C1 segment of cervical spinal cord (tissue), 14 donors: ENCODE data around the gene BFSP1.

Source experiments
- DNase-seq, 14 donors: peaks; one replicate each; lab custom pipeline; 2025; lab: John Stamatoyannopoulos, UW

BFSP1 gene

GRCh38 chr20:17499041-17499440, 32.1 kb downstream of the BFSP1 start:
- DNase-seq, result no peak

DNA sequence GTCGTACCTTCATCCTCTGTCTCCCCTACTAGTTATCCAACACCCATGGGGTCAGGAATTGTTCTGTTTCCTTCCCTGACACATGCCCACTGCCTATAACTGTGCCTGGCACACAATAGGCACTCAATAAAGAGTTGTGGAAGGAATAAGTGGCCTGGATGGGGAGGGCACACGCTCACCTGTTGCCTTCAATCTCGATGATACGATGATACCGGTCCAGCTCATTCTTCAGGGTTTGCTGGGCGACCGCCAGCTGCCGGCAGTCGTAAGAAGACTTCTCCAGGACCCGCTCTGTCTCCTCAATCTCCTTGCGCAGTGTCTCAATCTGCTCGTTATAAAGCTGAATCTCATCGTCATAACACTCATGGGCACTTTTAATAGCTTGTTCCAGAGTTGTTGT, 32.5 kb downstream of the BFSP1 start:
- DNase-seq, result no peak

- DNase-seq, result no peak
Observed at GRCh38 chr20:17497821-17498580, 33.2 kb downstream of the BFSP1 start.

DNA sequence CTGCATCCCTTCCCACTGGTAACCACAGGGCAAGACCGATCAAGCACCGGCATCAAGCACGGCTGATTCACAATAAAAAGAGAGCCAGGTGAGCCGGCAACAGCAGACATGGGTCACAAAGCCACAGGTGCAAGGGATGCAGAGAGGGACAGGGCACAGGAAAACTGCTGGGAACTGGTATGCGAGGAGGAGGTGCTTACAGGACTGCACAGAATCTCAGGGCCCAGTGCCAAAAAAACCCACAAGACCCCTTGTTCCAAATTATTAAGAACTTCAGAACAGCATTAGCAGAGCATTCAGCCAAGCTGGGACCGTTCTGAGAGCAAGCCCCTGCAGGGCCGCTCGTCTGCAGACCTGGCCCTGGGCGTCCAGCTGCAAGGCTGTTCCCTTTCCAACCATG, 35.4 kb downstream of the BFSP1 start:
- no peak for DNase-seq

GRCh38 chr20:17494201-17494600, 37.0 kb downstream of the BFSP1 start:
- no peak for DNase-seq

DNA sequence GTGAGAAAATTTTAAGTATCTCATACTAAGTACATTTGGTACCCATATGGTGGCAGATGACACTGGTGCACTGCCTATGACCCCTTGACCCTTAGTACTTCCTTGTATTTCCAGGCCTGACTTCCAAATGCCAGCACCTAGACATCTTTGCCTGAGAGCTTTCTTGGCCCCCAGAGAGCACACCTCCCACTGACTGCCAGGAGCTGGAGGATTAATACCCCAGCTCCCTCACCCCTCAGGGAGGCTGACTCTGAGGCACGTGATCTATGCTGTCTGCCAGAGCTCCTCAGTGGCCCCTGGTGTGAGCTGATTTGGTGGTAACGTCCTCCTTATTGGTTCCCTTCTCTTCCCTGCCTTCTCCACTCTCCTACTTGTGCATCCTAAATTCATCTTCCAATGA, 38.0 kb downstream of the BFSP1 start:
- no peak for DNase-seq

DNA sequence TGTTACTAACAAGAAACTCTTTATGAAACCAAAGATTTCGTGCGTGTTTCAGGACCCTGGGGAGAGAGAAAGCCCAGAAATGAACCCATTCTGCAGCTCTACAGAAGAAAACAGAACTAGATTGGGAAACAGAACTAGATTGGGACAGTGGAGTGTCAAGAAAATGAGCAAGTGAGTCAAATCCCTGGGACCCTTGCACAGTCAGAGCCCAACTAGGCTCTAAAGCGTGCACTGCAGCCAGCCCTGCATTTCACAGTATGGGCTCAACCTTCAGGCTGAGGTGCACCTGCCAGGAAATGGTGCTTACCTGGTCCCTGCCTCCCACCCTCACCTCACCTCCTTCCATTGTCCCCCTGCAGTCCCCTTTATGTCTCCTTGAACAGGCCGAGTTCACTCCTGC, 39.7 kb downstream of the BFSP1 start:
- DNase-seq, result no peak

GRCh38 chr20:17491041-17491440, 40.1 kb downstream of the BFSP1 start:
- DNase-seq, result no peak

- no peak for DNase-seq
Observed at GRCh38 chr20:17490501-17490900, 40.7 kb downstream of the BFSP1 start.

DNA sequence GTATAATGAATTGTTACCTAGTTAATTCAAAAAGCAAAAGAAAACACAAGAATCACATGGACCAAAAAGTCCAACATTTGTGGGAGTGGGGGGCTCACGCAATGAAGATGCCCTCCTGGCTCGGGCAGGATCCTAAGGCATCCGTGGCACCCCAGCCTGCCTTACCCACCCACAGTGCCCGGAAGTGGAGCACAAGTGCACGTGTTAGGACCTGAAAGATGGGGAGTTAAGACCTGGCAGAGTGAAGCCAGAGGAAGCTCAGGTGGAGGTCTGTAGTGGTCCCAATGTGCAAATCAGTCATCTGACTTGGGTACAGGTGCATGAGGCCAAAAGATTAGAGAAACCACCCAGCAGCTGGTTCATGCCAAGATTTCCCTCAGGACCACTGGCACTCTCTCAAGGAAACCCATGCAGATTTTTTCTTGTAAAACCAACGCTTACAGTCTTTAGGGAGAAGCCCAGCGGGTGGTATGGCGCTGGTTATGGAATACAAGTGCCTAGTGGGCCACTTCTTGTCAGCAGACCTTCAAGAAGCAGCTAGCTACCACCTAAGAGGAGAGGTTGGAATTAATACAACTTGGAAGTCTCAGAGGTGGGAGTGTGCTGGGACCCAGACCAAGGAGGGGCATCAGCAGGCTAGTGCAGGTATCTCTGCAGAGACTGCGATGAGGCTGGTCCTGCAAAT, 42.1 kb downstream of the BFSP1 start:
- no peak for DNase-seq

GRCh38 chr20:17485017-17485416, 46.2 kb downstream of the BFSP1 start:
- no peak for DNase-seq

GRCh38 chr20:17482536-17482935, 48.6 kb downstream of the BFSP1 start:
- DNase-seq, result no peak

DNA sequence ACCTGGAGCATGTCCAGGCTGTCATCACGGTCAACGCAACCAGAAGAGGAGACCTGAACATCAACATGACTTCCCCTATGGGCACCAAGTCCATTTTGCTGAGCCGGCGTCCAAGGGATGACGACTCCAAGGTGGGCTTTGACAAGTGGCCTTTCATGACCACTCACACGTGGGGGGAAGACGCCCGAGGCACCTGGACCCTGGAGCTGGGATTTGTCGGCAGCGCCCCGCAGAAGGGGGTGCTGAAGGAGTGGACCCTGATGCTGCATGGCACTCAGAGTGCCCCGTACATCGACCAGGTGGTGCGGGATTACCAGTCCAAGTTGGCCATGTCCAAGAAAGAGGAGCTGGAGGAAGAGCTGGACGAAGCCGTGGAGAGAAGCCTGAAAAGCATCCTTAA, 49.5 kb downstream of the BFSP1 start:
- DNase-seq, result no peak

DNA sequence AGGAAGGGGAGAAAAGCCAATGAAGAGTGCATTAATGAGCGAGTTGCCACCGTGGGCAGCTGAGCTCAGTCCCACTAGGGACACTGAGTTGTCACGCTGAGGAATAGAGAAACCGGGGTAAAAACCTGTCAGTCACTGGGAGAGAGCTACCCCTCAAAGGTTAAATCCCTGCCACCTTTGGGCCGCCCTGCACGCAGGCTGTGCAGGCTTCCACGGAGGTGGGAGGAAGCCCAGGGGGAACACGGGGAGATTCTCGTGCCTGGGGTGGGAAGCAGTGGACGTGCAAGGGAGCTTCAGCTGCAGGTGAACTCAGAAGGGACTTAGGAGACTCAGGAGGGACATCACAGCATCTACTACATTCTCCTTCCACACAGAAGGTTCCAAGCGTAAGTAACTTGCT, 50.5 kb downstream of the BFSP1 start:
- DNase-seq, result no peak

DNA sequence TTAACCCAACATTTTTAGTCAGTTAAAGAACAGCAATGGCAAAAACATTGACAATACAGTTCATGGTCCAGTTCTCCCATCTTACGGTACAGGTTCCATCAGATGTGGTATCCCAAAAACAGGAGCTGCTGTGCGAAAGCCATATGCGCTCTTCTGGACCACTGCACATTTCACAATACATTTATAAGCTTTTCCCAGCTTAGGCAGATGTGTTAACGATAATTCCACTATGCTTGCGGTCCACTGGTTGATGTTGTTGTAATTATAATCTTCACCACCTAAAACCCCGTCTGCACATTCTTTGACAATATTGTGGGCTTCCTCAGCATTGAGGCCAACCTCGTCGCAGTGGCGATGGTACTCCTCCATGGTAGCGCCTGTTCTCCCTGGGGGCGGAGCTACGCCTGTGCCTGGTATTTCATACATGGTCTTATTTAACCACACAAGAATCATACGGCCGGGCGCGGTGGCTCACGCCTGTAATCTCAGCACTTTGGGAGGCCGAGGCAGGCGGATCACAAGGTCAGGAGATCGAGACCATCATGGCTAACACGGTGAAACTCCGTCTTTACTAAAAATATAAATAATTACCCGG, 52.0 kb downstream of the BFSP1 start:
- no peak for DNase-seq

DNA sequence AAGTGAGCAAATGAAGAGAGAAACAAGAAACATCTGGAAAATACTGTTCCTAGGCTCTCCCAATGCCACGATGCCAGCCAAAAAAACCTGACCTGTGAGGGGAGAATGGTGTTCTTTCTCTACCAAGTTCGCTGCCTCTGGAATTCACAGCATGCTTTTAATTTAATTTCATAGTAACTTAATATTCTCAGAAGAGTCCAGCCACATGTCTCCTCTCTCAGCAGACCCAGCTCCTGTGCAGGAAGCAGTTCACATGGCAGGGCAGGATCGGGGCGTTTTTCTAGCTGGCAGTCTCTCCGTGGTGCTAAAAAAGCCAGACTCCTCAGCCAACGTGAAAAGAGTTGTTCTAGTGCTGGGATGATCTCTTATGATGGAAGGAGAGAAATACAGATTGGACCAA, 57.5 kb downstream of the BFSP1 start:
- no peak for DNase-seq

- no peak for DNase-seq
Observed at GRCh38 chr20:17471606-17472187, 59.5 kb downstream of the BFSP1 start.

- no peak for DNase-seq
Observed at GRCh38 chr20:17470973-17471372, 60.2 kb downstream of the BFSP1 start.

- DNase-seq, result no peak
Observed at GRCh38 chr20:17470521-17470920, 60.7 kb downstream of the BFSP1 start.

DNA sequence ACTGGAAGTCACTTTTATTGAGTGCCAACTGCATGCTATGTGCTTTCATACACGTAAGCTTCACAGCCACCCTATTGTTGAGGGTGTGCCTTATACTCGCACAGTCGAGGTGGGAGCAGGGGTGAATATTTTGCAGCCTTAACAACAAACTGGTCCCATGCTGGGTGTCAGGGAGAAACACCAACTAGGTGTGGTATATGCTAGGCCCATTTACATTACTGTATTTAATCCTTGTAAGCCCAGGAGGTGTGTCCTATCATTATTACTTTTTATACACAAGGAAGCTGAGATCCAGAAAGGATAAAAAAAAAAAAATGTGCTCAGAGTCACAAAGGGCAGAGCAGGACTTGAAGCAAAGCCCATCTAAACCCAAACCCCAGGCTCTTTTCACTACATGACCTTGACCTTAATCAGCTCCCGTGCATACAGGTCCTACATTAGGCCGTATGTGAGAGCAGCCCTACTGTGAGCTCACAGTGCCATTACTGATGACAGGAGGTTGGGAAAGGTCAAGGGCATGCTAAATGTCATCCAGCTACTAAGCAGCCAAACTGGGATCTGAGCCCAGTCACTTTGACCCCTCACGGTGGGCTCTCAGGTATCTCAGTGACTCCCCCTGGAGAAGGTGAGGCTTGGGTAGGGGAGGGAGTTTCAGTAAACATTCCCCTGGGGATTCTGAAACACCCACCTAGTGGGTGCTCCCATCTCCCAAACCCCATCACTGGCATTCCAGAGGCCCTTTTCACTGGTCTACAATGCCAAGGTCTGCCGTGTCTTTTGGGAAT, 61.7 kb downstream of the BFSP1 start:
- no peak for DNase-seq

- no peak for DNase-seq
Observed at GRCh38 chr20:17468073-17468840, 62.9 kb downstream of the BFSP1 start.
